ENCODE measurements around the gene ZNF319. TPM values are rescaled to one million over a fixed set of nuclear protein-coding genes. Genes with fewer than 3 reads are reported as not detected.

The ZNF319 gene
- total RNA-seq, 1 donor from 2014 or later, result 7.9 TPM

GRCh38 chr16:58043571-58044155 lies 43.2 kb upstream of the ZNF319 start:
- no peak for TF ChIP-seq POLR2A (IDR thresholded peaks at IDR 0.05)
- no peak for TF ChIP-seq POLR2AphosphoS5 (IDR thresholded peaks at IDR 0.05; ENCODE audit: insufficient read depth in 1 of 2, low read depth in 1 of 2)
- TF ChIP-seq, protein P1, sequence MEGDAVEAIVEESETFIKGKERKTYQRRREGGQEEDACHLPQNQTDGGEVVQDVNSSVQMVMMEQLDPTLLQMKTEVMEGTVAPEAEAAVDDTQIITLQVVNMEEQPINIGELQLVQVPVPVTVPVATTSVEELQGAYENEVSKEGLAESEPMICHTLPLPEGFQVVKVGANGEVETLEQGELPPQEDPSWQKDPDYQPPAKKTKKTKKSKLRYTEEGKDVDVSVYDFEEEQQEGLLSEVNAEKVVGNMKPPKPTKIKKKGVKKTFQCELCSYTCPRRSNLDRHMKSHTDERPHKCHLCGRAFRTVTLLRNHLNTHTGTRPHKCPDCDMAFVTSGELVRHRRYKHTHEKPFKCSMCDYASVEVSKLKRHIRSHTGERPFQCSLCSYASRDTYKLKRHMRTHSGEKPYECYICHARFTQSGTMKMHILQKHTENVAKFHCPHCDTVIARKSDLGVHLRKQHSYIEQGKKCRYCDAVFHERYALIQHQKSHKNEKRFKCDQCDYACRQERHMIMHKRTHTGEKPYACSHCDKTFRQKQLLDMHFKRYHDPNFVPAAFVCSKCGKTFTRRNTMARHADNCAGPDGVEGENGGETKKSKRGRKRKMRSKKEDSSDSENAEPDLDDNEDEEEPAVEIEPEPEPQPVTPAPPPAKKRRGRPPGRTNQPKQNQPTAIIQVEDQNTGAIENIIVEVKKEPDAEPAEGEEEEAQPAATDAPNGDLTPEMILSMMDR (IDR thresholded peaks at IDR 0.05), result no peak
- H3K9me3 ChIP-seq, result no peaks in the 10 kb centered on the region
- intact Hi-C loops (cut with DNase I), result no loop called here
- no peak for DNase-seq (ENCODE audit: extremely low spot score in 2 of 2)
- no peaks in the 10 kb centered on the region for H3K27me3 ChIP-seq
- no peaks in the 10 kb centered on the region for H3K36me3 ChIP-seq
- no peak overlapping the region for H3K27ac ChIP-seq
- H3K4me1 ChIP-seq, result no peaks in the 10 kb centered on the region
- H3K4me3 ChIP-seq, result no peak overlapping the region

DNA sequence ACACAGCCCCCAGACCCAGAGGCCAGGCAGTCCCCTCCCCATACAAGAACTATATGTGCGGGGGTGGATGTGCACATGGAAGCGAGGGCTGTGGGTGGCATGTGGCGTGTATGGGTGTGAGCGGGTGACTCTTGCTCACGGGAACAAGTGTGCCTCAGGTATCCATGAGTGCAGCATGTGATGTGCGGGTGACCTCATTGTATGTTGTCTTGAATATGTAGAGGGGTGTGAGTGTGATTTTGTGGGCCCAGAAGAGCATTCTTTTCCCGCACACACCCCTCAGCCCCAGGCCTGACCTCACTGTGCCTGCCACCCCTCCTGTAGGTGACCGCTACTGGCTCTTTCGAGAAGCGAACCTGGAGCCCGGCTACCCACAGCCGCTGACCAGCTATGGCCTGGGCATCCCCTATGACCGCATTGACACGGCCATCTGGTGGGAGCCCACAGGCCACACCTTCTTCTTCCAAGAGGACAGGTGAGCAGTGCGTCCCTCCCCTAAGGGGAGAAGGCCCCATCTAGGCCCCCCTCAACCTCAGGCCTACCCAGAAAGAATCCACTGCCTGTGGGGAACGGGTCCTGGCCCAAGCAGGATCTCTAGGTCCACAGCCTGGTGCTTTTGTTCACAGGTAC lies 42.5 kb upstream of the ZNF319 start:
- DNase-seq (ENCODE audit: extremely low spot score in 2 of 2), result no peak
- intact Hi-C loops (cut with DNase I), result no loop called here
- no peaks in the 10 kb centered on the region for H3K4me1 ChIP-seq
- no peak overlapping the region for H3K4me3 ChIP-seq
- H3K9me3 ChIP-seq, result no peaks in the 10 kb centered on the region
- TF ChIP-seq, protein P1 (IDR thresholded peaks at IDR 0.05), result no peak
- TF ChIP-seq POLR2A (IDR thresholded peaks at IDR 0.05) (no peak), POLR2AphosphoS5 (IDR thresholded peaks at IDR 0.05; ENCODE audit: insufficient read depth in 1 of 2, low read depth in 1 of 2) (no peak)
- H3K27ac ChIP-seq, result no peak overlapping the region
- no peaks in the 10 kb centered on the region for H3K27me3 ChIP-seq
- no peaks in the 10 kb centered on the region for H3K36me3 ChIP-seq

DNA sequence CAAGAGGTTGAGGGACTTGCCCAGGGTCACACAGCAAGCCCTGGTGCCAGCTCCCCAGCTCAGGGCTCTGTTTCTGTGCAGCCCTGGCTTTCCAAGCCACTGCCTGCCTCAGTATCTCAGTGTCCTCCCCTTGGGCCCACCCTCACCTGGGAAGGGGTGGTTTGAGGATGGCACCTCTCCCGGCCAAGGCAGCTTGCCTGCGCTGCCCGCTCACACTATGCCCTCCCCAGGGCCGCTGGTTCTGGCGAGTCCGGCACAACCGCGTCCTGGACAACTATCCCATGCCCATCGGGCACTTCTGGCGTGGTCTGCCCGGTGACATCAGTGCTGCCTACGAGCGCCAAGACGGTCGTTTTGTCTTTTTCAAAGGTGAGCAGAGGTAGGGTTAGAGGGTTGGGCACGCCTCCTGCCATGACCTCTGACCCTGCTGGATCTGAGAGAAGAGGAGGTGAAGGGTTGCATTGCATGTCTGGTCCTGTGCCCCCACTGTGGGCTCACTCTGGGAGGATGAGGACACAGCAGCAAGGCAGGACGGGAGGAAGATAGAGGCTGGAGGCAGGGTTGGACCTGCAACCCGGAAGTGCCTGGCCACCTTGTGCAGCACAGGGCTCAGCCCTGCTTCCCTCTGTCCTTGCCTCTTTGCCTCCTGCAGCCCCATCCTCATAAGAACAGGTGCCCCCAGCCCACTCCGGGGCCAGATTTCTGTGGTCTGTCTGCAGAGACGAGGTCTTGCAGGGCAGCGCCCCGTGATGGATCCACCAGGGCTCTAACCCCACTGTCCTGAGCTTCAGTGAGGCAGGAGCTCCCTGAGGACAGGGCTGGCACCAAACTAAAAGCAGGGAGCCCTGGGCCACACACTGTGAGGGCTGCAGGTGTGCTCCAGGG lies 41.8 kb upstream of the ZNF319 start:
- TF ChIP-seq POLR2AphosphoS5 (IDR thresholded peaks at IDR 0.05; ENCODE audit: insufficient read depth in 1 of 2, low read depth in 1 of 2) (no peak), POLR2A (IDR thresholded peaks at IDR 0.05) (no peak)
- TF ChIP-seq, protein P1 (IDR thresholded peaks at IDR 0.05), result no peak
- DNase-seq (ENCODE audit: extremely low spot score in 2 of 2), result no peak
- no peak overlapping the region for H3K4me3 ChIP-seq
- H3K27me3 ChIP-seq, result no peaks in the 10 kb centered on the region
- H3K36me3 ChIP-seq, result no peaks in the 10 kb centered on the region
- no peaks in the 10 kb centered on the region for H3K9me3 ChIP-seq
- H3K4me1 ChIP-seq, result no peaks in the 10 kb centered on the region
- intact Hi-C loops (cut with DNase I), result no loop called here
- H3K27ac ChIP-seq, result no peak overlapping the region

DNA sequence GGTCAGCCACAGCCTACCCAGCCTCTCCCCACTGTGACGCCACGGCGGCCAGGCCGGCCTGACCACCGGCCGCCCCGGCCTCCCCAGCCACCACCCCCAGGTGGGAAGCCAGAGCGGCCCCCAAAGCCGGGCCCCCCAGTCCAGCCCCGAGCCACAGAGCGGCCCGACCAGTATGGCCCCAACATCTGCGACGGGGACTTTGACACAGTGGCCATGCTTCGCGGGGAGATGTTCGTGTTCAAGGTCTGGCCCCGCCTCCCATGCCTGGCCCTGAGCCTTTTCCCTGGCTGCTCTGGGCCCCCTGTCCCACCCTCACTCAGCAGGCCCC lies 41.1 kb upstream of the ZNF319 start:
- intact Hi-C loops (cut with DNase I), result no loop called here
- Histone ChIP-seq H3K4me3 (no peak overlapping the region), H3K27me3 (no peaks in the 10 kb centered on the region), H3K9me3 (no peaks in the 10 kb centered on the region), H3K4me1 (no peaks in the 10 kb centered on the region), H3K36me3 (no peaks in the 10 kb centered on the region), H3K27ac (no peak overlapping the region)
- TF ChIP-seq POLR2A (IDR thresholded peaks at IDR 0.05) (no peak), POLR2AphosphoS5 (IDR thresholded peaks at IDR 0.05; ENCODE audit: insufficient read depth in 1 of 2, low read depth in 1 of 2) (no peak)
- TF ChIP-seq, protein P1 (IDR thresholded peaks at IDR 0.05), result no peak
- DNase-seq (ENCODE audit: extremely low spot score in 2 of 2), result no peak

All from vagina (tissue), 2 donors.